Stimulated activated CD4-positive, alpha-beta T cell treated with anti-CD3 and anti-CD28 coated beads, Interleukin-2, amount 100 ng/mL, for 48 hours (primary cell): ENCODE measurements around the gene MYOF.

ENCODE experiments used
- DNase-seq, 2 donors: peaks; one replicate each; pipeline ENCODE4 v3.0.0-alpha.2; 2020

Gene MYOF

DNA sequence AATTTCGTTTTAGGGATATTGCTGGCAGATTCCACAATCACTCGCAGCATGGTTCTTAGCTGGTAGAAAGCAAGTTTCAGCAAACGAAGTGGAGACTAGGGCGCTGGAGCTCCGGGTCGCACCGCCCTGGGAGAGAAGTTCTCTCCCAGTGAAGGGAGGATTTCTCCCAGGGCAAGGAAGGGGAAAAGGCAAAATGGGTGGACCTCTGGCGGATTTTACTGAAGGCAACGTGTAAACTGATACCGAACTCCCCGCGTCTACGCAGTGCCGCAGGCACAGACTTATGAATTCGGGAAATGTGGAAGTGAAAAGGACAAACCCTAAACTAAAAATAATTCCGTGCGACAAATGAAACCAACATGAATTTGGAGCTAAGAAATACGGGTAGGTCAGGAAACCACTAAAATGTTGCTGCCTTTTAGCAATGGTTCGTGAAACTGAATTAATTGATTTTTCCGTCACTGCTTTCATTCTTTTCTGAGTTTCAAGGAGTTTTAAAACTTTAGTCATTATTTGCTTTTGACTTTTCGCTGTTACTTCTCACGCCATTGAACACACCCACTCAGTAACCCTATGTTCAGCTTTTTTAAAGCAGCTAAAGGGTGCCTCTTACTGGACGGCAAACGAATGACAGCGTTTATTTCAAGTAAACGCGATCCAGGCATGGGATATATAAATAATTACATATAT is at the start of gene MYOF:
MYOF (minus strand) TSS at position 190 of the 690 bp plus-strand sequence; CDS start at position 50, 140 bp downstream.
- peak; percentile 29 to 45 for DNase-seq

- no peak for DNase-seq
Measured at GRCh38 chr10:93518531-93518930, 36.4 kb upstream of the MYOF start.

- no peak for DNase-seq
Measured at GRCh38 chr10:93516006-93516380, 33.9 kb upstream of the MYOF start.

- DNase-seq = no peak
Measured at GRCh38 chr10:93515071-93516005, 33.2 kb upstream of the MYOF start.

- DNase-seq = no peak
Measured at GRCh38 chr10:93514521-93514920, 32.4 kb upstream of the MYOF start.

- DNase-seq = no peak
Measured at GRCh38 chr10:93513091-93513490, 31.0 kb upstream of the MYOF start.

DNA sequence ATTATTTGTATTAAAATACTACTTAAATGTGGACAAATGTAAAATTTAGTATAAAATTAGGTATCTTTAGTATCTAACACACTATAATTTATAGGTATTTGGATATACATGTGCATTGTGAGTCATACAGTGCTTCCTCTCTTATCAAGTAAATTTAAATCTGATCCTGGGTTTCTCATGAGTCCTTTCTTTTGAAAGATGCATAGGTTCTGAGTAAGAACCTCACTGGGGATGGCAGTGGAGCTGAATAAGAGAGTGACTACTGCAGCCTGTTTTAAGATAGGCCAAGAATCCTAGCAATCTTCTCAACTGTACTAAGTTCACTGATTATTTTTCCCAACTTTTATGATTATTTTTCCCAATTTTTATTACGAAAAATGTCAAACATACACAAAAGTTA is 30.4 kb upstream of the MYOF start:
- DNase-seq = no peak

GRCh38 chr10:93509816-93510215 is 27.7 kb upstream of the MYOF start:
- DNase-seq = no peak

DNA sequence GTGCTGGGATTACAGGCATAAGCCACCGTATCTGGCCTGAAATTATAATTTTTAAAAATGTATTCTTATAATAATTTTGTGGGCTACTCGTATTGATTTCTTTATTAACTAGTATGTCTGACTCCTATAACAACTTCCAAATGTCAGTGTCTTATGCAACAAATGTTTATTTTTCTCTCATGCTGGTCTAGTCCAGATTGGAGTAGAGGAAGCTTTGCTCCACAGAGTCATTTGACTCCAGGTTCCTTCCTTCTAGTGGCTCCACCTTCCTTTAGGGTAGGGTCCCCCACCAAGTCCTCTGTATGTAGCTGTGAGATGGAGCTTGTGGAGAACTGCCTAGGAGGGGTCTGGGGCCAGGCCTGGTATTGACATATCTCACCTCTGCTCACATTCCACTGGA is 22.9 kb upstream of the MYOF start:
- no peak for DNase-seq

DNA sequence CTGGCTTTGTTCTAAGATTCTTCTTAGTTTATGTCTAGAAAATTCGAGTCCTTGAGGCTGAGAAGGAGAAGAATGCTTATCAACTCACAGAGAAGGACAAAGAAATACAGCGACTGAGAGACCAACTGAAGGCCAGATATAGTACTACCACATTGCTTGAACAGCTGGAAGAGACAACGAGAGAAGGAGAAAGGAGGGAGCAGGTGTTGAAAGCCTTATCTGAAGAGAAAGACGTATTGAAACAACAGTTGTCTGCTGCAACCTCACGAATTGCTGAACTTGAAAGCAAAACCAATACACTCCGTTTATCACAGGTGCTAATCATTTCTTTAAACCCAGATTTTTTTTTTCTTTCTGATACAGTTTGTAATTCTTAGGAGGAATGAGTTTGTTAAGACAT is 20.9 kb upstream of the MYOF start:
- DNase-seq = no peak

DNA sequence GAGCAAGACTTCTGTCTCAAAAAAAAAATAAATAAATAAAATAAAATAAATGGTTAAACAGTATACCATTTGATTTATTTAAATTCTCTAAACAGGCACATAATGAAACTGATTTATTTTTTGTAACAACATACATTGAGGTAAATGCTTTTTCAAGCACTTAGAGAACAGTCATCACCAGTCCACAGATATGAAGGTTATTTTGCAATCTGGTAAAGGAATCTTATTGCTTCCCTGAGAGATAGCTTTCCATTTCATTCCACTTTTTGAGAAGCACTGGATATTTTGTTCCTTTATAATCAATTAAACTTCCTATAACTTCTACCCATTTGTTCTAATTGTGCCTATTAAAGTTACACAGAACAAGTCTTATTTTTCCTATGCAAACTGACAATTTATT is 19.5 kb upstream of the MYOF start:
- DNase-seq = no peak

DNA sequence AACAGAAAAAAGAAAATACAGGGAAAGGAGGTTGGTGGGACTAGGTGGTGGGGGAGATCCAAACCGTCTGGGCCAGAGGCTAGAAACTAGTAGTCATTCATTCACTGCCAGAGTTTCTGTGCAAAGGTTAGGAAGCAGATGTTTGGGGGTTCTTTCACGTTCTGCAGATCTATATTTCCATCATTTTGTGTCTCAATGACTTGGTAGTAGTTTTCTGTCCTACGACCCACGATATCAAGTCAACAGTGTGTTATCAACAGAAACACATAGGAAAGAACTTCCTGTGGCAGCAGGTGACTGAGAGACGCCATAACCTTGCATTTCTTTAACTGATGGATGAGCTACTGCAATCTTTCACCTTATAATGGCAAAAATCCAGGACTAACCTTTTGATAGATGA is 16.0 kb upstream of the MYOF start:
- DNase-seq = no peak

DNA sequence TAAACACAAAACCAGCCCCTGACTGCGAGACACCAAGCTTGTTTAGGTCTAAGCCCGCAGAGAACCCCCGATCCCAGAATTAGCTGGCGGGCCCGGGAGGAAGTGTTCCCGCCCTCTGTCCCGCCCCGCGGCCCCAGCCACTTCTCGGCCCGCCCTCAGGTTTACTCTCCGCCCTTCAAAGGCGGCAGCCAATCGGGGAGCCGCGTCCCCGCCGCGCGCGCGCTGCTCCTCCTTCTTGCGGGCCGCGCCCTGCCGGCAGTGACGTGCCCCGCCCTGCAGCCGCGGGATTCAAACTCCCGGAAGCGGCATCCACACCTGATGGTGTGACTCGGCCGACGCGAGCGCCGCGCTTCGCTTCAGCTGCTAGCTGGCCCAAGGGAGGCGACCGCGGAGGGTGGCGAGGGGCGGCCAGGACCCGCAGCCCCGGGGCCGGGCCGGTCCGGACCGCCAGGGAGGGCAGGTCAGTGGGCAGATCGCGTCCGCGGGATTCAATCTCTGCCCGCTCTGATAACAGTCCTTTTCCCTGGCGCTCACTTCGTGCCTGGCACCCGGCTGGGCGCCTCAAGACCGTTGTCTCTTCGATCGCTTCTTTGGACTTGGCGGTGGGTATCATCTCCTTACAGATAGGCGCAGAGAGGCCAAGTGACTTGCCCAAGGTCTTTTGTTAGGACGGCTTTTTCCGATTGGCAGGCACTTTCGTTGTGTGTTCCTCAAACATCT is 14.3 kb upstream of the MYOF start, which contains the start of gene CEP55:
CEP55 (plus strand) TSS at position 291 of the 720 bp plus-strand sequence. CDS start 3,440 bp downstream, outside the sequence.
- peak; percentile 93 to 95 for DNase-seq

DNA sequence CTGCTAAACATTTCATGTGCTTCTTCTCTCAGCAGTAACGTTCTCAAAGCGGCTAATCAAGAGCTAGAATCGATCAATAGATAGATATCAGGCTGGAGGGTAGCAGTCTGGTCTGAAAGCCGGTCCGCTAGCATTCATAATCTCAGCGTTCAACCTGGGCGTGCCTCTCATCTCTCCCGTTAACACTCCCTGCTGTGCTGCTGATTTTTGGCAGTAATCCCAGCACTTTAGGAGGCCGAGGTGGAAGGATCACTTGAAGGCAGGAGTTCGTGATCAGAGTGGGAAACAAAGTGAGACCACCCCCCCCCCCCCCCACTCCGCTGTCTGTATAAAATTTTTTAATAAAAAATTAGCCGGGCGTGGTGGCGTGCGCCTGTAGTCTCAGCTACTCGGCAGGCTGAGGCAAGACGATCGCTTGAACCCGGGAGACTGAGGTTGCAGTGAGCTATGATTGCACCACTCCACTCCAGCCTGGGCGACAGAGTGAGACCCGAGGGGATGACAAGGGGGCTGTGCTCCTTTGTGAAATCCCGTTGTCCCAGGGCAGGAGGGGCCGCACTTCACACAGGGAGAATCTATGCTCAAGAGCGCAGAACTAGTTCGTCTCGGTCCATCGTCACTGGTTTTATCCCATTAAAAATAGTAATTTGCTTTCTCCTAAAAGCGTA is 13.7 kb upstream of the MYOF start:
- peak in 1 of 2 donors; percentile 18 for DNase-seq

DNA sequence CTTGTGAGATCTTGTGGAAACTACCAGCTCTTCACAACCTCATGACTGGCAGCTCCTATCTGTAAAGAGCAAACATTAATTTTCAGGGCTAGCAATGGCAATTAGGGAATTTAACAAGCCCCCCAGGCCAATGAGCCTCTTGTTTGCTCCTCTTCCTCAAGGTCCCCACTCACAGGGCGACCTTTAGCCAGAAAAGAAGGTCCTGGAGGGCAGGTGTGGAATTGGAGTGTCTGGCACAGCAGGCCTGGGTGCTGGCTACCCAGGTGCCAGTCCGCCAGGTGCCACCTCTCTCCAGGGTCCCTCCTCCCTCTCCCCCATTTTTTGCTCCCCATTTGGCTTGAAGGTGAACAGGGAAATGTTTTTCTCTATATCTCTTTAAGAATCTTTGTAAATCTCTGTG is 12.4 kb upstream of the MYOF start:
- DNase-seq = no peak

GRCh38 chr10:93493162-93493561 is 11.0 kb upstream of the MYOF start:
- no peak for DNase-seq

- DNase-seq = no peak
Measured at GRCh38 chr10:93491602-93492121, 9.5 kb upstream of the MYOF start.

DNA sequence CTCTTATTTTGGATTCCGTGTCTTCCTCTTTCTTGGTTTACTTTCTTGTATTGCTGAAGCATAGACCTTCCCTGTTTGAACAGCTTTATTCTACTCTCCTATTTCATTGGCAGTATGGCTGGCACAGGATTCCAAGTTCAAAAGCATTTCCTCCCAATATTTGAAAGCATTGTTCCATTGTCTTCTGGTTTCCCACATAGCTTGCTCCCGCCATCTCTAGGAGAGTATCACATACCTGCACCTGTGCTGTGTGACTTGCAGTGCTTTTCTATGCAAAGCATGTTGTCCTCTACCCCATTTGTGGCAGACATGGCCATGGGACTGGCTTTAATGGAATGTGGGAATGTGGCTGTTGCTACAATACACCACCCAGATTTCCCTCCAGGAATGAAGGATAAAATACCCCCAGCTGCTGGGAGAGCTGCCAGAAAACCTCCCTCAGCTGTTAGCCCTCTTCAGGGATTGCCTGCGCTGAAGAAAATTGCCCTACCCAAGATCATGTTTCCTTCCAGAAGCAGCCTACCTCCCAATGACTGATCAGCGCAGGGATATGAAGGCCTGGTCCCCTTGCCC is 6.9 kb upstream of the MYOF start:
- no peak for DNase-seq

- DNase-seq = no peak
Measured at GRCh38 chr10:93485690-93486089, 3.6 kb upstream of the MYOF start.

GRCh38 chr10:93481637-93482144 is 443 bp downstream of the MYOF start:
- DNase-seq = no peak

DNA sequence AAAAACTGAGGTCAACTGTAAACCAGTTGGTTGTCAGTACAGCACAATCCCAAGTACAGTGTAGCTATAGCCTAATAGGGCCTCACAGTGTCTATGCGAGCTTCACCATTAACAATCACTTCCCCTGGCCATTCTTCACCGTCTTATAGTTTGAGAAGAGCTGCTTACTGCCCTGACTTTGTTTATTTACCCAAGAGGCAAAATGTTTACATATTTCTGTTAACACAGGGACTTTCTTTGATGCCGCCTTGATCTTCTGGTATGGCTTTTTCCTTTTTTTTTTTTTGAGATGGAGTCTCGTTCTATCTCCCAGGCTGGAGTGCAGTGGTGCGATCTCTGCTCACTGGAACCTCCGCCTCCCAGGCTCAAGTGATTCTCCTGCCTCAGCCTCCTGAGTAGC is 3.3 kb downstream of the MYOF start:
- DNase-seq = no peak

GRCh38 chr10:93476756-93477155 is 5.4 kb downstream of the MYOF start:
- no peak for DNase-seq
